HepG2 (cell line): ENCODE data around the gene UBTD2. TPM values are rescaled to one million over a fixed set of nuclear protein-coding genes. Genes with fewer than 3 reads are reported as not detected.

Experiments
- AGO2 ChIP-seq: fragments of 200-400 bp; formaldehyde crosslinking; optimal IDR thresholded peaks from 2 replicates; pipeline ENCODE3; 2017; ENCODE audit warnings: mild to moderate bottlenecking, low read depth, low read length, moderate library complexity
- ARNTL ChIP-seq: sonication (generic); formaldehyde crosslinking; IDR thresholded peaks from 2 replicates; pipeline ENCODE4 v1.4.0; 2020; ENCODE audit warnings: mild to moderate bottlenecking, missing genetic modification reagents
- FOSL2 ChIP-seq: sonication (generic); formaldehyde crosslinking; IDR thresholded peaks from 2 replicates; pipeline ENCODE4 v1.4.0; 2020; ENCODE audit warnings: missing genetic modification reagents
- SNAI1 ChIP-seq: sonication (generic); formaldehyde crosslinking; IDR thresholded peaks from 2 replicates; pipeline ENCODE4 v1.5.0; 2020; ENCODE audit warnings: mild to moderate bottlenecking, missing genetic modification reagents, borderline replicate concordance
- SP5 ChIP-seq: IDR thresholded peaks from 2 replicates; pipeline ENCODE4 v1.6.1; 2016; ENCODE audit warnings: low read depth, borderline replicate concordance
- ZNF563 ChIP-seq: sonication (generic); formaldehyde crosslinking; IDR thresholded peaks from 2 replicates; pipeline ENCODE4 v1.8.0; 2022; ENCODE audit warnings: mild to moderate bottlenecking, moderate library complexity, missing genetic modification reagents
- ZNF569 ChIP-seq: sonication (generic); formaldehyde crosslinking; IDR thresholded peaks from 2 replicates; pipeline ENCODE4 v1.5.0; 2020; ENCODE audit warnings: mild to moderate bottlenecking, missing genetic modification reagents, moderate library complexity, borderline replicate concordance
- ZNF883 ChIP-seq: sonication (generic); formaldehyde crosslinking; IDR thresholded peaks from 2 replicates; pipeline ENCODE4 v1.5.1; 2020; ENCODE audit warnings: mild to moderate bottlenecking, missing genetic modification reagents; ENCODE audit errors: not compliant biosample characterization
- polyA plus RNA-seq, 8 experiments: library from polyadenylated mRNA; depleted of rRNA in 3 of 8; stranded (reverse) in 7 of 8; unstranded in 1 of 8; fragments of >200 nt; fragmentation: Illumina TruSeq in 4 of 8; extraction: Trizol in 4 of 8; gene quantifications; 2 replicates each; pipeline versions ENCODE4 v1.2.1 to v1.2.3, GENCODE V29; 2011 to 2016; ENCODE audit warnings: low read depth in 4 of 8, missing spikeins in 1 of 8, mixed read lengths in 1 of 8; ENCODE audit not compliant: insufficient read depth in 1 of 8
- total RNA-seq, 5 experiments: library from RNA; depleted of rRNA; stranded (reverse); fragments of >200 nt; fragmentation: Illumina TruSeq; extraction: Trizol; gene quantifications; 2 replicates each; pipeline ENCODE4 v1.2.3, GENCODE V29; 2016; ENCODE audit warnings: low read depth in 1 of 5
- TF ChIP-seq, protein P1 (sequence below): IDR thresholded peaks from 2 replicates; pipeline ENCODE4 v1.6.1; 2012; ENCODE audit warnings: low read depth, low read length, improper control_type of control experiment
- TF ChIP-seq, protein P2 (sequence below): fragments of 450-650 bp; IDR thresholded peaks from 2 replicates; pipeline ENCODE4 v1.6.1; 2017; ENCODE audit warnings: mild to moderate bottlenecking
- TF ChIP-seq, protein P3 (sequence below): sonication (generic); formaldehyde crosslinking; IDR thresholded peaks from 2 replicates; pipeline ENCODE4 v1.5.0; 2020; ENCODE audit warnings: mild to moderate bottlenecking, missing genetic modification reagents
- TF ChIP-seq, protein P4 (sequence below): sonication (generic); formaldehyde crosslinking; IDR thresholded peaks from 2 replicates; pipeline ENCODE4 v1.5.1; 2020; ENCODE audit warnings: missing genetic modification reagents, mild to moderate bottlenecking, borderline replicate concordance
- TF ChIP-seq, protein P5 (sequence below): sonication (generic); formaldehyde crosslinking; IDR thresholded peaks from 2 replicates; pipeline ENCODE4 v1.4.0; 2020; ENCODE audit warnings: missing genetic modification reagents

Gene UBTD2
- total and polyA plus RNA-seq, 2 of the 13 experiments (the other 11 are each of a cell fraction or from before 2014, with no cell fraction given), result 15.2 to 24.1 TPM

DNA sequence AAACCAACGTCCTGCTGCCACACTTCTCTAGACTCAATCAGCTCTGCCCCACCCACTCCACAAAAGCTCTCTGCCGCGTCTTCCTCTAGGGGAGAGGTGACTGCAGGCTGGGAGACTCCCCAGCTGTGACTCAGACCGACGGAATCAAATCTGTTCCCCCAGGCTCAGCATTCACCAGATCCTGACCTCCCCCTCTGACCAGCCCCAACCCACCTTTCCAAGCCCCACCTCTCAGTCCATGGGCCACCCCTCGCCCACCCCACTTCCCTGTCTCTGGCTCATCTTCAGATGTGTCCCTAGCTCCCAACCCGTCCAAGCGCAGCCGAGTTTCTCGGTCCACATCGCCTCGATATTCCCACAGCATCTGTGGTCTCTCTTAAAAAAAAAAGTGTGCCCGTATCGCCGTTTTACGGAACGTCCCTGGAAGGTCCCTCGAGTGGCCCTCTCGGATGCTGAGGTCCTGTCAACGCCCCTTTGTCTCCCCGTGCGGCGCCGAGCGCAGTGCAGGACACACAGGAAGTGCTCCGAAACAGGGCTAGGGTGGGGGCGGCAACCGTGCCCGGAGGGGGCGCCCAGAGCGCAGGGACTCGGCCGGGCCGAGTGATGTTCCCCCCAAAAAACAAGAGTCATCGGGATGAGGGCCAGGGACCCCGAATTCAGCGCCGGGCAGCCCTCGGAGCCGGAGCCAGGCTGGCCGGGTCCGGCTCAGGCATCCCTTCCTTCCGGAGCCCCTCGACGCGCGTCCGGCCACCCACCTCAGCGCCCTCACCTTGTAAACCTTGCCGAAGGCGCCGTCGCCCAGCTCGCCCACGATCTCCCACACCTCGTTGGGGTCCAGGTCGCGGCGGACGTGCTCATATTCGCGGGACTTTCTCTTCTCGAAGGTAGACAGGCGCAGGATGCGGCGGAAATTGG lies 96.2 kb downstream of the UBTD2 start (continued):
- TF ChIP-seq, protein P1, sequence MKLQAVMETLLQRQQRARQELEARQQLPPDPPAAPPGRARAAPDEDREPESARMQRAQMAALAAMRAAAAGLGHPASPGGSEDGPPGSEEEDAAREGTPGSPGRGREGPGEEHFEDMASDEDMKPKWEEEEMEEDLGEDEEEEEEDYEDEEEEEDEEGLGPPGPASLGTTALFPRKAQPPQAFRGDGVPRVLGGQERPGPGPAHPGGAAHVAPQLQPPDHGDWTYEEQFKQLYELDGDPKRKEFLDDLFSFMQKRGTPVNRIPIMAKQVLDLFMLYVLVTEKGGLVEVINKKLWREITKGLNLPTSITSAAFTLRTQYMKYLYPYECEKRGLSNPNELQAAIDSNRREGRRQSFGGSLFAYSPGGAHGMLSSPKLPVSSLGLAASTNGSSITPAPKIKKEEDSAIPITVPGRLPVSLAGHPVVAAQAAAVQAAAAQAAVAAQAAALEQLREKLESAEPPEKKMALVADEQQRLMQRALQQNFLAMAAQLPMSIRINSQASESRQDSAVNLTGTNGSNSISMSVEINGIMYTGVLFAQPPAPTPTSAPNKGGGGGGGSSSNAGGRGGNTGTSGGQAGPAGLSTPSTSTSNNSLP, result no peak
- TF ChIP-seq SNAI1 (CRISPR knock-in tag) (peak; percentile 80; the same call in 1 of the 2 replicates), ZNF883 (CRISPR knock-in tag) (peak; percentile 63), ZNF569 (CRISPR knock-in tag) (no peak), AGO2 (peak; percentile 45), ZNF563 (CRISPR knock-in tag) (no peak), SP5 (CRISPR knock-in tag) (0 out of 2 replicates have a peak, but pooled peaks have one; percentile 18), ARNTL (peak; percentile 32; the same call in 1 of the 2 replicates), FOSL2 (CRISPR knock-in tag) (0 out of 2 replicates have a peak, but pooled peaks have one; percentile 14)
- TF ChIP-seq, protein P2, sequence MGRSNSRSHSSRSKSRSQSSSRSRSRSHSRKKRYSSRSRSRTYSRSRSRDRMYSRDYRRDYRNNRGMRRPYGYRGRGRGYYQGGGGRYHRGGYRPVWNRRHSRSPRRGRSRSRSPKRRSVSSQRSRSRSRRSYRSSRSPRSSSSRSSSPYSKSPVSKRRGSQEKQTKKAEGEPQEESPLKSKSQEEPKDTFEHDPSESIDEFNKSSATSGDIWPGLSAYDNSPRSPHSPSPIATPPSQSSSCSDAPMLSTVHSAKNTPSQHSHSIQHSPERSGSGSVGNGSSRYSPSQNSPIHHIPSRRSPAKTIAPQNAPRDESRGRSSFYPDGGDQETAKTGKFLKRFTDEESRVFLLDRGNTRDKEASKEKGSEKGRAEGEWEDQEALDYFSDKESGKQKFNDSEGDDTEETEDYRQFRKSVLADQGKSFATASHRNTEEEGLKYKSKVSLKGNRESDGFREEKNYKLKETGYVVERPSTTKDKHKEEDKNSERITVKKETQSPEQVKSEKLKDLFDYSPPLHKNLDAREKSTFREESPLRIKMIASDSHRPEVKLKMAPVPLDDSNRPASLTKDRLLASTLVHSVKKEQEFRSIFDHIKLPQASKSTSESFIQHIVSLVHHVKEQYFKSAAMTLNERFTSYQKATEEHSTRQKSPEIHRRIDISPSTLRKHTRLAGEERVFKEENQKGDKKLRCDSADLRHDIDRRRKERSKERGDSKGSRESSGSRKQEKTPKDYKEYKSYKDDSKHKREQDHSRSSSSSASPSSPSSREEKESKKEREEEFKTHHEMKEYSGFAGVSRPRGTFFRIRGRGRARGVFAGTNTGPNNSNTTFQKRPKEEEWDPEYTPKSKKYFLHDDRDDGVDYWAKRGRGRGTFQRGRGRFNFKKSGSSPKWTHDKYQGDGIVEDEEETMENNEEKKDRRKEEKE, result no peak
- TF ChIP-seq, protein P3, sequence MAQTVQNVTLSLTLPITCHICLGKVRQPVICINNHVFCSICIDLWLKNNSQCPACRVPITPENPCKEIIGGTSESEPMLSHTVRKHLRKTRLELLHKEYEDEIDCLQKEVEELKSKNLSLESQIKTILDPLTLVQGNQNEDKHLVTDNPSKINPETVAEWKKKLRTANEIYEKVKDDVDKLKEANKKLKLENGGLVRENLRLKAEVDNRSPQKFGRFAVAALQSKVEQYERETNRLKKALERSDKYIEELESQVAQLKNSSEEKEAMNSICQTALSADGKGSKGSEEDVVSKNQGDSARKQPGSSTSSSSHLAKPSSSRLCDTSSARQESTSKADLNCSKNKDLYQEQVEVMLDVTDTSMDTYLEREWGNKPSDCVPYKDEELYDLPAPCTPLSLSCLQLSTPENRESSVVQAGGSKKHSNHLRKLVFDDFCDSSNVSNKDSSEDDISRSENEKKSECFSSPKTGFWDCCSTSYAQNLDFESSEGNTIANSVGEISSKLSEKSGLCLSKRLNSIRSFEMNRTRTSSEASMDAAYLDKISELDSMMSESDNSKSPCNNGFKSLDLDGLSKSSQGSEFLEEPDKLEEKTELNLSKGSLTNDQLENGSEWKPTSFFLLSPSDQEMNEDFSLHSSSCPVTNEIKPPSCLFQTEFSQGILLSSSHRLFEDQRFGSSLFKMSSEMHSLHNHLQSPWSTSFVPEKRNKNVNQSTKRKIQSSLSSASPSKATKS (CRISPR knock-in tag), result no peak
- TF ChIP-seq, protein P4, sequence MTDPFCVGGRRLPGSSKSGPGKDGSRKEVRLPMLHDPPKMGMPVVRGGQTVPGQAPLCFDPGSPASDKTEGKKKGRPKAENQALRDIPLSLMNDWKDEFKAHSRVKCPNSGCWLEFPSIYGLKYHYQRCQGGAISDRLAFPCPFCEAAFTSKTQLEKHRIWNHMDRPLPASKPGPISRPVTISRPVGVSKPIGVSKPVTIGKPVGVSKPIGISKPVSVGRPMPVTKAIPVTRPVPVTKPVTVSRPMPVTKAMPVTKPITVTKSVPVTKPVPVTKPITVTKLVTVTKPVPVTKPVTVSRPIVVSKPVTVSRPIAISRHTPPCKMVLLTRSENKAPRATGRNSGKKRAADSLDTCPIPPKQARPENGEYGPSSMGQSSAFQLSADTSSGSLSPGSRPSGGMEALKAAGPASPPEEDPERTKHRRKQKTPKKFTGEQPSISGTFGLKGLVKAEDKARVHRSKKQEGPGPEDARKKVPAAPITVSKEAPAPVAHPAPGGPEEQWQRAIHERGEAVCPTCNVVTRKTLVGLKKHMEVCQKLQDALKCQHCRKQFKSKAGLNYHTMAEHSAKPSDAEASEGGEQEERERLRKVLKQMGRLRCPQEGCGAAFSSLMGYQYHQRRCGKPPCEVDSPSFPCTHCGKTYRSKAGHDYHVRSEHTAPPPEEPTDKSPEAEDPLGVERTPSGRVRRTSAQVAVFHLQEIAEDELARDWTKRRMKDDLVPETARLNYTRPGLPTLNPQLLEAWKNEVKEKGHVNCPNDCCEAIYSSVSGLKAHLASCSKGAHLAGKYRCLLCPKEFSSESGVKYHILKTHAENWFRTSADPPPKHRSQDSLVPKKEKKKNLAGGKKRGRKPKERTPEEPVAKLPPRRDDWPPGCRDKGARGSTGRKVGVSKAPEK, result no peak
- TF ChIP-seq, protein P5, sequence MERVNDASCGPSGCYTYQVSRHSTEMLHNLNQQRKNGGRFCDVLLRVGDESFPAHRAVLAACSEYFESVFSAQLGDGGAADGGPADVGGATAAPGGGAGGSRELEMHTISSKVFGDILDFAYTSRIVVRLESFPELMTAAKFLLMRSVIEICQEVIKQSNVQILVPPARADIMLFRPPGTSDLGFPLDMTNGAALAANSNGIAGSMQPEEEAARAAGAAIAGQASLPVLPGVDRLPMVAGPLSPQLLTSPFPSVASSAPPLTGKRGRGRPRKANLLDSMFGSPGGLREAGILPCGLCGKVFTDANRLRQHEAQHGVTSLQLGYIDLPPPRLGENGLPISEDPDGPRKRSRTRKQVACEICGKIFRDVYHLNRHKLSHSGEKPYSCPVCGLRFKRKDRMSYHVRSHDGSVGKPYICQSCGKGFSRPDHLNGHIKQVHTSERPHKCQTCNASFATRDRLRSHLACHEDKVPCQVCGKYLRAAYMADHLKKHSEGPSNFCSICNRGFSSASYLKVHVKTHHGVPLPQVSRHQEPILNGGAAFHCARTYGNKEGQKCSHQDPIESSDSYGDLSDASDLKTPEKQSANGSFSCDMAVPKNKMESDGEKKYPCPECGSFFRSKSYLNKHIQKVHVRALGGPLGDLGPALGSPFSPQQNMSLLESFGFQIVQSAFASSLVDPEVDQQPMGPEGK (CRISPR knock-in tag), result peak; percentile 79
